Subcutaneous abdominal adipose tissue (tissue), 5 donors: Measurements from ENCODE around the gene MICA.
"Not testable (repeated sequence)": the region's sequence is repeated elsewhere in the genome, so short reads cannot be mapped to it uniquely, and the experiment has no call there.

Experiments used
- H3K27ac ChIP-seq: one replicate; pipeline ENCODE4 v1.7.0; 2013; ENCODE audit warnings: low read depth, mild to moderate bottlenecking, inconsistent platforms, low read length, moderate library complexity
- H3K27me3 ChIP-seq, 5 donors: one replicate each; pipeline ENCODE4 v1.7.0; 2013; ENCODE audit warnings: low read length in 5 of 5, inconsistent platforms in 1 of 5; ENCODE audit not compliant: control insufficient read depth in 5 of 5, insufficient read depth in 4 of 5
- H3K36me3 ChIP-seq, 5 donors: one replicate each; pipeline ENCODE4 v1.7.0; 2013; ENCODE audit warnings: low read length in 5 of 5; ENCODE audit not compliant: control insufficient read depth in 5 of 5, insufficient read depth in 5 of 5
- H3K4me1 ChIP-seq, 5 donors: one replicate each; pipeline ENCODE4 v1.7.0; 2013; ENCODE audit warnings: low read length in 5 of 5, mild to moderate bottlenecking in 3 of 5, moderate library complexity in 1 of 5; ENCODE audit not compliant: control insufficient read depth in 5 of 5, insufficient read depth in 5 of 5
- H3K4me3 ChIP-seq, 5 donors: one replicate each; pipeline ENCODE4 v1.7.0; 2013; ENCODE audit warnings: low read length in 5 of 5, low read depth in 1 of 5
- H3K9ac ChIP-seq, 5 donors: one replicate each; pipeline ENCODE4 v1.7.0; 2013; ENCODE audit warnings: low read length in 5 of 5, mild to moderate bottlenecking in 4 of 5, moderate library complexity in 3 of 5
- H3K9me3 ChIP-seq, 5 donors: one replicate each; pipeline ENCODE4 v1.7.0; 2013; ENCODE audit warnings: low read length in 5 of 5; ENCODE audit not compliant: control insufficient read depth in 5 of 5
- donor health status: healthy.
- donor health status: healthy.
- donor health status: healthy.
- donor health status: healthy.
- donor health status: healthy.

Gene MICA

DNA sequence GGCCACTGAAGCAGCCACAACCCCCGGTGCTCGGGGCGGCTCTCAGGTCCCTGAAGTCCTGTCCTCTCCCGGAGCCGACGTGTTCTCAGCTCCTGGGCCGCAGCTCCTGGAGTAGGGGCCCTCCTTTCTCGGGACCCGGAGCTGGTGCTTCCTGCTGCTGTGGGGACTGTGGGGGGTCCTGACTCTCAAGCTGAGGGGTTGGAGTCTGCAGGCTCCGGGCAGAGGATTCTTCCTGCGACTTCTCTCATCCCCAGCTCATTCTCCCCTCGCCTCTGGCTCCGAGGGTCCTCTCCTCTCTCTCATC, 618 bp downstream of the MICA start:
- Histone ChIP-seq H3K27ac (peak overlapping the region; percentile 99), H3K9ac (peak overlapping the region in 4 of 5 donors; percentile 62 to 82 (median 68)), H3K4me1 (peaks cover 3 to 54% (median 39%) of the 10 kb centered on the region in 5 donors), H3K4me3 (peak overlapping the region; percentile 40 to 81 (median 79))
- H3K36me3 ChIP-seq, H3K27me3 ChIP-seq, H3K9me3 ChIP-seq: not testable (repeated sequence)

GRCh38 chr6:31405996-31406395, 2.6 kb downstream of the MICA start:
- H3K4me3 ChIP-seq, result no peak overlapping the region
- H3K9me3 ChIP-seq, result no peaks in the 10 kb centered on the region
- peaks cover 3 to 55% (median 35%) of the 10 kb centered on the region in 5 donors for H3K4me1 ChIP-seq
- peaks cover 0 to 7% (median 4%) of the 10 kb centered on the region in 5 donors for H3K36me3 ChIP-seq
- no peak overlapping the region for H3K9ac ChIP-seq
- no peaks in the 10 kb centered on the region for H3K27me3 ChIP-seq
- H3K27ac ChIP-seq, result no peak overlapping the region

- Histone ChIP-seq H3K4me3 (no peak overlapping the region), H3K36me3 (peaks cover 0 to 24% (median 21%) of the 10 kb centered on the region in 5 donors), H3K9me3 (no peaks in the 10 kb centered on the region), H3K4me1 (peaks cover 0 to 44% (median 24%) of the 10 kb centered on the region in 5 donors), H3K27me3 (no peaks in the 10 kb centered on the region), H3K27ac (no peak overlapping the region), H3K9ac (no peak overlapping the region)
Measured at GRCh38 chr6:31407699-31408098, 4.3 kb downstream of the MICA start.

GRCh38 chr6:31412506-31412905, 9.1 kb downstream of the MICA start:
- Histone ChIP-seq H3K27ac (no peak overlapping the region), H3K27me3 (no peaks in the 10 kb centered on the region), H3K4me1 (peaks cover 0 to 18% (median 7%) of the 10 kb centered on the region in 5 donors), H3K9ac (no peak overlapping the region), H3K9me3 (peaks cover 0 to 4% (median 0%) of the 10 kb centered on the region in 5 donors), H3K36me3 (peaks cover 6 to 65% (median 52%) of the 10 kb centered on the region in 5 donors), H3K4me3 (no peak overlapping the region)

DNA sequence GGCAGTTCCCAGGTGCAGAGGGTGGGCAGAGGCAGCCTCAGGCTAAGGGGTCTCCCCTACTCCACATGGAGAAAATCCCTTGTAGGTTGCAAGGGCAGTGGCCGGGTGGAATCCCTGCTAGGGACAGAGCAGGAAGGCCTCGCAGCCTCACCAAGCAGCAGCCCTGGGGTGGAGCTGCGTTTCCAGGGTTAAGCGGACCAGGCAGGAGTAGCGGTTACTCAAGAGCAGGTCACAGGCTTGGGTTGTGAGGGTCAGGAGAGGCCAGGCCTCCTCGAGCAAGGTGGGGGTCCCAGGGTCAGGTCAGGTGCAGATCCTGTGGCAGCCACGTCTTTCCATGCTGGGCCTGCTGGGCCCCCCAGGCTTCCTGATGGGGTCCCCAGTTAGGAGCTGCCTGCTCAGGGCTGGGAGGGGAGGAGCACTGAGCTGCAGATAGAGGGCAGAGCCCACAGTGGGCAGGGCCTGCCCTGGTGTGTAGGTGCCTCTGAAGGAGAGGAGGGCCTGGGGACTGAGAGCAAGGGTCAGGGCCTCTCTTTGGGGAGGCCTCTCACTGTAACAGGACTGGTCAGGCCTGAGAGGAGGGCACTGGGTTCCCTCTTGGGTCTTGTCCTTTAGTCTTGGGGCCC, 10.9 kb downstream of the MICA start:
- H3K4me1 ChIP-seq, result peaks cover 0 to 15% (median 0%) of the 10 kb centered on the region in 5 donors
- H3K36me3 ChIP-seq, result peaks cover 6 to 65% (median 52%) of the 10 kb centered on the region in 5 donors
- not testable (repeated sequence) for H3K9me3 ChIP-seq, H3K27ac ChIP-seq, H3K27me3 ChIP-seq, H3K9ac ChIP-seq, H3K4me3 ChIP-seq

- H3K4me1 ChIP-seq, result peaks cover 0 to 15% (median 0%) of the 10 kb centered on the region in 5 donors
- H3K36me3 ChIP-seq, result peaks cover 6 to 65% (median 52%) of the 10 kb centered on the region in 5 donors
- H3K4me3 ChIP-seq, result no peak overlapping the region
- H3K27ac ChIP-seq, result no peak overlapping the region
- H3K9me3 ChIP-seq, result peaks cover 0 to 4% (median 0%) of the 10 kb centered on the region in 5 donors
- no peaks in the 10 kb centered on the region for H3K27me3 ChIP-seq
- H3K9ac ChIP-seq, result no peak overlapping the region
Measured at GRCh38 chr6:31414771-31415265, 11.4 kb downstream of the MICA start.

DNA sequence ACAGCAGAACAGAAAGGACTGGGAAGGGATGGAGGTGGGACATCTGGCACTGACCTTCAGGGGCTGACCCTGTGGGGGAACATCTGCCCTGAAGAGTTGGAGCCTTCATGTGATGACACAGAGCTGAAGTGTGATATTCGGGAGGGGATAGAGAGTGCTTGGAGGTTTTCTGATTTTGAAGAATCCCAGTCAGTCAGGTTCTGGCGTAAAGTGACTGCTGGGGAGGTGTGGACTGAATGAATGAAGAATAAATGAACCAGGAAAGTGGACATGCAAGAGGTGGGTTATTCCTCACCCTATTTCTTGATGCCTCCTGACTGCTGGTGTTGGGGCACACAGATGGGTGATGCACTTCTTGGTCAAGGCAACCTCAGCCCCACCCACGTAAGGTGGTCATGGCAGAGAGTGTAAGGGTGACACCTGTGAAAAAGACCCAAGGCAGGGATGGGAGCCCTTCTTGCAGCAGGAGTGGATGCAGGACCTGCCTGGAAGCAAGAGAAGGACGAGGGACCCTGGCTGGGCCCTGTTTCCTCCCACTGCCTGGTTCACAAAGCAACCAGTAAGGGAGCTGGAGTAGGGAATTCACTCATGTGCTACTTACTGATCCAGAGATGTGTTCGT, 13.1 kb downstream of the MICA start:
- H3K27me3 ChIP-seq, result no peaks in the 10 kb centered on the region
- H3K36me3 ChIP-seq, result peaks cover 6 to 52% (median 46%) of the 10 kb centered on the region in 5 donors
- peaks cover 0 to 4% (median 0%) of the 10 kb centered on the region in 5 donors for H3K9me3 ChIP-seq

DNA sequence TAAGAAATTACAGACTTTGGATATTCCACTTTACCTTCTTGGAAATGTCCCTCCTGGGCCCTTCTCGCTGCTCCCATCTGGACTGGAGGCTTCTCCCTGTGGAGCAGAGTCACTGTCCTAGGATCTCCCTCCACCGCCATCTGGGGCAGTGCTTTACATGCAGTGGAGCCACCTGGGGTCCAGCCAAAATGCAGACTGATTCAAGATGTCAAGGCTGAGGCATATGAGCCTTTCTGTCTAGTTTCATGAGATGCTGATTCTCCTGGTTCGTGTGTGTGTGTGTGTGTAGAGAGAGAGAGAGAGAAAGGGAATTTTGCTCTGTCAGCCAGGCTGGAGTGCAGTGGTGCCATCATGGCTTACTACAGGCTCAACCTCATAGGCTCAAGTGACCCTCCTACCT, 14.9 kb downstream of the MICA start:
- Histone ChIP-seq H3K4me1 (no peaks in the 10 kb centered on the region), H3K27ac (no peak overlapping the region), H3K9me3 (peaks cover 0 to 4% (median 0%) of the 10 kb centered on the region in 5 donors), H3K9ac (no peak overlapping the region), H3K4me3 (no peak overlapping the region), H3K27me3 (no peaks in the 10 kb centered on the region), H3K36me3 (peaks cover 6 to 35% (median 29%) of the 10 kb centered on the region in 5 donors)

More for the DNA sequence above, 13.1 kb downstream of the MICA start:
- H3K9ac ChIP-seq, result no peak overlapping the region
- H3K27ac ChIP-seq, result no peak overlapping the region
- no peak overlapping the region for H3K4me3 ChIP-seq
- peaks cover 0 to 3% (median 0%) of the 10 kb centered on the region in 5 donors for H3K4me1 ChIP-seq

DNA sequence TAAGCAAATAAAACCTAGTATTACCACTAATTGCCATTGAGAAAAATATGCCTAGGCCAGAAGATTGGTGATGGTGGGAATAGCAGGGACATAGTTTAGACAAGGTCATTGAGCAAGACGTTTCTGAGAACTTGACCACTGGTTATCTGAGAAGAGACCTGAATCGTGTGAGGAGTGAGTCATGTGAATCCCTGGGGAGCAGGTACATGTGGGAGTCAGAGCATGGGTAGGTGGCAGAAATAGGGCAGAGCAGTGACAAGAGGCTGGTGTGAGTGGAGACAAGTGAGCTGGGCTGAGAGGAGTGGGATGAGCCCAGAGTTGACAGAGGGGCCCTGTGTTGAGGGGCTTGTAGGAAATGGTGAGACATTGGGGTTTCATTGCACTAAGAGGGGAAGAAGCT, 16.4 kb downstream of the MICA start:
- H3K27ac ChIP-seq, result no peak overlapping the region
- H3K9ac ChIP-seq, result no peak overlapping the region
- no peaks in the 10 kb centered on the region for H3K27me3 ChIP-seq
- peaks cover 6 to 19% (median 14%) of the 10 kb centered on the region in 5 donors for H3K36me3 ChIP-seq
- no peak overlapping the region for H3K4me3 ChIP-seq
- no peaks in the 10 kb centered on the region for H3K4me1 ChIP-seq
- peaks cover 0 to 4% (median 0%) of the 10 kb centered on the region in 5 donors for H3K9me3 ChIP-seq

DNA sequence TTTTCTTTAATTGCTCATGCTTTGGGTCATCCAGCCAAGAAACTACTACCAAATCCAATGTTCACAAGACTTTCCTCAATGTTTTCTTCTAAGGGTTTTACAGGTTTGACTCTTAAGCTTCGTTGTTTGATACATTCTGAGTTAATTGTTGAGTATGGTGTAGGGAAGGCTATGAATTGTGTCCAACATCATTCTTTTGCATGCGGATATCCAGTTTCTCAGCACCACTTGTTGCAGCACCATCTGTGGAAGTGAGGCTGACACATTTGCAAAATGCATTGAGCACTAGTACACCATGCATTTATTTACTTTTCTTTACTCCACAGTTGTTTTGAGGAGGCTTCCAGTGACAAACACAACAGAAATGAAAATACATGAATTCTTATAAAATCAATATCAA, 17.2 kb downstream of the MICA start:
- Histone ChIP-seq H3K4me3 (no peak overlapping the region), H3K27me3 (no peaks in the 10 kb centered on the region), H3K9ac (no peak overlapping the region)

More for the DNA sequence above, 17.2 kb downstream of the MICA start:
- Histone ChIP-seq H3K9me3 (peaks cover 0 to 4% (median 0%) of the 10 kb centered on the region in 5 donors), H3K27ac (no peak overlapping the region), H3K36me3 (peaks cover 6 to 14% (median 12%) of the 10 kb centered on the region in 5 donors), H3K4me1 (no peaks in the 10 kb centered on the region)
